Ectodermal cell (in vitro differentiated cells): ENCODE measurements around the gene FAM170B.

Source experiments
- H3K27ac ChIP-seq: 2 replicates; pipeline ENCODE4 v1.7.0; 2013; ENCODE audit warnings: mild to moderate bottlenecking, low read depth, low read length; ENCODE audit not compliant: insufficient read depth, poor library complexity, severe bottlenecking
- H3K27me3 ChIP-seq: 2 replicates; pipeline ENCODE4 v1.7.0; 2013; ENCODE audit warnings: mild to moderate bottlenecking, low read length; ENCODE audit not compliant: insufficient read depth, control insufficient read depth, poor library complexity, severe bottlenecking
- H3K36me3 ChIP-seq: one replicate; pipeline ENCODE4 v1.7.0; 2013; ENCODE audit warnings: low read length; ENCODE audit not compliant: control insufficient read depth, insufficient read depth
- H3K4me1 ChIP-seq: one replicate; pipeline ENCODE4 v1.7.0; 2013; ENCODE audit warnings: low read length; ENCODE audit not compliant: control insufficient read depth, insufficient read depth
- H3K4me3 ChIP-seq: 2 replicates; pipeline ENCODE4 v1.7.0; 2013; ENCODE audit warnings: low read depth, low read length, control low read depth; ENCODE audit not compliant: insufficient read depth
- H3K9me3 ChIP-seq: 2 replicates; pipeline ENCODE4 v1.7.0; 2013; ENCODE audit warnings: mild to moderate bottlenecking, low read length, moderate library complexity; ENCODE audit not compliant: control insufficient read depth
- WGBS, 2 experiments: methylation state at CpG; one replicate each; pipeline ENCODE4 v1.1.7; 2013; ENCODE audit warnings: missing lambda C conversion rate in 2 of 2; 5-methylcytosine and 5-hydroxymethylcytosine counted together

FAM170B gene

DNA sequence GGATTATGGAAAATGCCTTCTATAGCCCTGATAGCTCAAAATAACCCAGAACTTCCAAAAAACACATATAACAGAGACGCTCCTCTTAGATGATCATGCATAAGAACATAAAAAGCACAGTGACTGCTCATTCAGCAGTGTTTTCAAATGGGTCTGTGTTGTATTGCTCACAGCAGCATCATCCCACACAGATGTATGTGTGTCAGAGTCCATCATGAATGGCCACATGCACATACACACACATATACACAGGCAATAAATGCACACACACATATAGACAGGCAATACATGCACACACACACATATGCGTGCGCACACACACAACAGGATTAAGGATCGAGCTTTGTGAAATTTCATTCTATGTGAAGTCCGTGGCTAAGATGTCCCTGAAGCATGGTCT is 28.2 kb upstream of the FAM170B start:
- Histone ChIP-seq H3K27ac (no peak overlapping the region), H3K9me3 (no peaks in the 10 kb centered on the region), H3K4me1 (no peaks in the 10 kb centered on the region), H3K27me3 (no peaks in the 10 kb centered on the region), H3K36me3 (no peaks in the 10 kb centered on the region), H3K4me3 (no peak overlapping the region)
- WGBS, 2 experiments, result 94 to 96% methylated on average over 5 of the region's 5 CpGs

GRCh38 chr10:49161411-49161997 is 27.7 kb upstream of the FAM170B start:
- H3K4me3 ChIP-seq, result no peak overlapping the region
- no peaks in the 10 kb centered on the region for H3K9me3 ChIP-seq
- H3K27me3 ChIP-seq, result no peaks in the 10 kb centered on the region
- H3K36me3 ChIP-seq, result no peaks in the 10 kb centered on the region
- WGBS, 2 experiments, result 63% methylated on average over 8 of the region's 8 CpGs
- no peaks in the 10 kb centered on the region for H3K4me1 ChIP-seq
- H3K27ac ChIP-seq, result no peak overlapping the region

GRCh38 chr10:49160814-49161213 is 27.0 kb upstream of the FAM170B start:
- 90 to 95% methylated on average over 5 of the region's 5 CpGs for WGBS, 2 experiments
- no peak overlapping the region for H3K27ac ChIP-seq
- H3K4me1 ChIP-seq, result no peaks in the 10 kb centered on the region
- no peaks in the 10 kb centered on the region for H3K36me3 ChIP-seq
- no peaks in the 10 kb centered on the region for H3K27me3 ChIP-seq
- no peaks in the 10 kb centered on the region for H3K9me3 ChIP-seq
- no peak overlapping the region for H3K4me3 ChIP-seq

GRCh38 chr10:49160110-49160509 is 26.3 kb upstream of the FAM170B start:
- H3K36me3 ChIP-seq, result no peaks in the 10 kb centered on the region
- WGBS, 2 experiments, result 93 to 95% methylated on average over 5 of the region's 5 CpGs

DNA sequence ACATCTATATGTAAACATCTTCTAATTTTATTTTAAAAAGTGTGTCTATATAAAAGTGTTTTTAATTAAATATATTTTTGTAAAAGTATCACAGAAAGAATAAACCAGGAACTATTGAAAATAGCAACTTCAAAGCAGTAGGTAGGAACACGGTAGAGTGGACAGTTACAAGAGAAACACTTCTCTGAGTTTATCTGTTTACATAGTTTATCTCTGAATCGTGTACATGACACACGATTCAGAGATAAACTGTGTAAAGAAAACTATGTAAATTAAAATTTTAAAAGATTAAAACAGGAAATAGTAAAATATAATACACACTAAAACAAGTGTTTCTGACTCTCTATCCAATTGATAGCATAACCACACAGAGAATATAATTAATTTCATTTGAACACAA is 25.1 kb upstream of the FAM170B start:
- Histone ChIP-seq H3K4me1 (no peaks in the 10 kb centered on the region), H3K36me3 (no peaks in the 10 kb centered on the region), H3K27me3 (no peaks in the 10 kb centered on the region), H3K27ac (no peak overlapping the region), H3K4me3 (no peak overlapping the region), H3K9me3 (no peaks in the 10 kb centered on the region)
- WGBS, 2 experiments, result 86% methylated on average over 2 of the region's 3 CpGs; no CpG with 5 or more reads in 1 of the 2 experiments

More at GRCh38 chr10:49160110-49160509, 26.3 kb upstream of the FAM170B start:
- Histone ChIP-seq H3K27ac (no peak overlapping the region), H3K4me3 (no peak overlapping the region), H3K4me1 (no peaks in the 10 kb centered on the region), H3K9me3 (no peaks in the 10 kb centered on the region), H3K27me3 (no peaks in the 10 kb centered on the region)

DNA sequence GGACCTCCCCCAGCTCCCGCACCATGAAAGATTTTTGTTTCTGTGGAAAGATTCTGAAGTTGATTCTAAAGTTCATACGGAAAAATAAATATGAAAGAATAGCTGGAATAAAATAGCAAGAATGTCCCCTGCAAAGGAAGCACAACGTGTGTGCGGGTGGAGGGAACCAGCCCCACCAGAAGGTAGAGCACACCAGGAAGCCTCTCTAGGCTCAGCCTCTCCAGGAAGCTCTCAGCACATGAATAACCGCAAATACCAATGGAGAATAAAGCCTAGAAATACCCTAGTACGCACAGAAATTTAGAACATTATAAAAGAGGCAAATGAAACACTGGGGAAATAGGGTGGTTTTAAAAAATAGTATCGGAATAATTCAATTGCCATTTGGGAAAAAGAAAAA is 24.6 kb upstream of the FAM170B start:
- Histone ChIP-seq H3K4me1 (no peaks in the 10 kb centered on the region), H3K27me3 (no peaks in the 10 kb centered on the region), H3K4me3 (no peak overlapping the region), H3K27ac (no peak overlapping the region), H3K36me3 (no peaks in the 10 kb centered on the region), H3K9me3 (no peaks in the 10 kb centered on the region)
- WGBS, 2 experiments, result 3 to 23% methylated on average over 4 to 6 of the region's 7 CpGs

GRCh38 chr10:49157229-49157628 is 23.4 kb upstream of the FAM170B start:
- H3K4me1 ChIP-seq, result no peaks in the 10 kb centered on the region
- no peaks in the 10 kb centered on the region for H3K36me3 ChIP-seq
- no peaks in the 10 kb centered on the region for H3K27me3 ChIP-seq
- 90 to 97% methylated on average over 3 of the region's 3 CpGs for WGBS, 2 experiments
- H3K27ac ChIP-seq, result no peak overlapping the region
- H3K9me3 ChIP-seq, result no peaks in the 10 kb centered on the region
- H3K4me3 ChIP-seq, result no peak overlapping the region

GRCh38 chr10:49154641-49155040 is 20.8 kb upstream of the FAM170B start:
- H3K9me3 ChIP-seq, result no peaks in the 10 kb centered on the region
- H3K27ac ChIP-seq, result no peak overlapping the region
- H3K27me3 ChIP-seq, result no peaks in the 10 kb centered on the region
- no peaks in the 10 kb centered on the region for H3K36me3 ChIP-seq
- no peaks in the 10 kb centered on the region for H3K4me1 ChIP-seq
- no peak overlapping the region for H3K4me3 ChIP-seq
- 97 to 98% methylated on average over 6 of the region's 6 CpGs for WGBS, 2 experiments

DNA sequence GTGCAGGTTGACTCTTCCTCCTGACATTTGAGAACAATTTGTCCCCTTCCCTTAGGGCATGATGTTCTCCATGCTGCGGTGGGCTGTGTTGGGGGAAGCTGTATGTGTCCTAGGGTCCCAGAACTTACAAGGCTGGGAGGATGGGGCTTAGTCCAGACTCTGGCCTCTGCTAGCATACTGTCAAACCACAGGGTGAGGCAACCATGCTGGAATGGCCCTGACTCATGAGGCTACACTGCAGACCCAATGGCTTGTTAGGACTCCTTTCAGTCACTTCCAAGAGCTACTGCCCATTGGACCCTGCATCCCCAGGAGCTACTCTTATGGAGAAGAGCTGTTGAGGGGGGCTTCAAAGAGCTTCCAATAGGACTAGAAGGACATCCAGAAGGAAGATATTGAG is 20.1 kb upstream of the FAM170B start:
- Histone ChIP-seq H3K27ac (no peak overlapping the region), H3K9me3 (no peaks in the 10 kb centered on the region), H3K27me3 (no peaks in the 10 kb centered on the region), H3K36me3 (no peaks in the 10 kb centered on the region), H3K4me1 (no peaks in the 10 kb centered on the region), H3K4me3 (no peak overlapping the region)
- 100% methylated on average over 1 of the region's 1 CpG for WGBS, 2 experiments

- Histone ChIP-seq H3K9me3 (no peaks in the 10 kb centered on the region), H3K4me1 (no peaks in the 10 kb centered on the region), H3K36me3 (no peaks in the 10 kb centered on the region), H3K4me3 (no peak overlapping the region), H3K27me3 (no peaks in the 10 kb centered on the region), H3K27ac (no peak overlapping the region)
- 85 to 91% methylated on average over 4 of the region's 4 CpGs for WGBS, 2 experiments
These were observed 19.3 kb upstream of the FAM170B start for GRCh38 chr10:49153115-49153514.

DNA sequence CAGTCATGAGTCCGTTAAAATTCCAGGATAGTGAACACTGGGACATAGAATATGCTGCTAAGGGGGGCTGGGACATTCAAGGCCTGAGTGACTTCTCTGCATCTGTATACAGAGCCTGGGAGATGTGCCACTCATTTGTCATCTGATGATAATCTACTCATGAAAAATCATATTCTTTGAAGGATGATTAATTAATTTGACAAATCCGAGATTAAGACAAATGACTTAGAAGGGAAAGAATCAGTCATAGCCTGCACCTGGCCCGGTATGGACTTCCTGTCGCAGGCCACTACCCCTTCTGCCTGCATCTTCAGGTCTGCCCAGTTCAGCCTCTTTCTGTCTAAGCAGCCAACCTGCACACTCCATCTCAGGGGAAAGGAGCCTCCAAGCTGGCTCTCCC is 18.8 kb upstream of the FAM170B start:
- 94 to 95% methylated on average over 4 of the region's 4 CpGs for WGBS, 2 experiments
- no peak overlapping the region for H3K27ac ChIP-seq
- H3K9me3 ChIP-seq, result no peaks in the 10 kb centered on the region
- H3K4me1 ChIP-seq, result no peaks in the 10 kb centered on the region
- no peaks in the 10 kb centered on the region for H3K36me3 ChIP-seq
- no peaks in the 10 kb centered on the region for H3K27me3 ChIP-seq
- H3K4me3 ChIP-seq, result no peak overlapping the region
